Mucosa of gallbladder (tissue), 1 donor: ENCODE results near the gene FBXO31. TPM values are rescaled to one million over a fixed set of nuclear protein-coding genes. Genes with fewer than 3 reads are reported as not detected.
A peak's percentile ranks its signal among the peaks of the same experiment; 100 is the strongest.

Experiments
- DNase-seq: peaks from one replicate; pipeline ENCODE4 v3.0.0-alpha.2; 2020; ENCODE audit warnings: low spot score
- total RNA-seq: library from RNA; stranded (reverse); gene quantifications from one replicate; pipeline ENCODE4 v1.2.1, GENCODE V29; 2021
- donor health status: DM: no; HTN: no; CAD: no.

FBXO31 gene
- 36.7 TPM for total RNA-seq

- peak; percentile 87 for DNase-seq
Measured at GRCh38 chr16:87383505-87384161, at the start of gene FBXO31. TSS of gene FBXO31 (minus strand) at chr16:87383776. CDS start at chr16:87383744, 32 bp downstream.

GRCh38 chr16:87432330-87432915 is 48.8 kb upstream of the FBXO31 start:
- no peak for DNase-seq

GRCh38 chr16:87431926-87432325 is 48.4 kb upstream of the FBXO31 start:
- DNase-seq, result no peak

- no peak for DNase-seq
Measured at GRCh38 chr16:87426423-87427215, 43.0 kb upstream of the FBXO31 start.

- no peak for DNase-seq
Measured at GRCh38 chr16:87425941-87426340, 42.4 kb upstream of the FBXO31 start.

GRCh38 chr16:87424266-87424665 is 40.7 kb upstream of the FBXO31 start:
- DNase-seq, result no peak

- DNase-seq, result no peak
Measured at GRCh38 chr16:87423429-87423828, 39.9 kb upstream of the FBXO31 start.

- no peak for DNase-seq
Measured at GRCh38 chr16:87422106-87422505, 38.5 kb upstream of the FBXO31 start.

- DNase-seq, result no peak
Measured at GRCh38 chr16:87421003-87421912, 37.7 kb upstream of the FBXO31 start.

- DNase-seq, result no peak
Measured at GRCh38 chr16:87420026-87421002, 36.7 kb upstream of the FBXO31 start.

GRCh38 chr16:87418644-87419043 is 35.1 kb upstream of the FBXO31 start:
- no peak for DNase-seq

GRCh38 chr16:87418216-87418615 is 34.6 kb upstream of the FBXO31 start:
- DNase-seq, result no peak

GRCh38 chr16:87417528-87417910 is 33.9 kb upstream of the FBXO31 start:
- DNase-seq, result no peak

GRCh38 chr16:87416826-87417527 is 33.4 kb upstream of the FBXO31 start:
- DNase-seq, result no peak

- no peak for DNase-seq
Measured at GRCh38 chr16:87415441-87415840, 31.9 kb upstream of the FBXO31 start.

GRCh38 chr16:87414251-87414680 is 30.7 kb upstream of the FBXO31 start:
- DNase-seq, result no peak

GRCh38 chr16:87412996-87413421 is 29.4 kb upstream of the FBXO31 start:
- no peak for DNase-seq

- DNase-seq, result no peak
Measured at GRCh38 chr16:87412371-87412995, 28.9 kb upstream of the FBXO31 start.
